ENCODE data around the gene PLCXD3.
"Not testable (repeated sequence)": the region's sequence is repeated elsewhere in the genome, so short reads cannot be mapped to it uniquely, and the experiment has no call there.

PLCXD3 gene

GRCh38 chr5:41338136-41338675 lies 172.2 kb downstream of the PLCXD3 start:
- no peak for DNase-seq

- no peak for DNase-seq
Observed at GRCh38 chr5:41337724-41338123, 172.7 kb downstream of the PLCXD3 start.

- no peak for DNase-seq
Observed at GRCh38 chr5:41337216-41337615, 173.2 kb downstream of the PLCXD3 start.

GRCh38 chr5:41336471-41336870 lies 173.9 kb downstream of the PLCXD3 start:
- DNase-seq = peak; percentile 69

- DNase-seq = no peak
Observed at GRCh38 chr5:41335596-41336181, 174.7 kb downstream of the PLCXD3 start.

GRCh38 chr5:41334758-41335157 lies 175.6 kb downstream of the PLCXD3 start:
- peak; percentile 50 for DNase-seq

GRCh38 chr5:41334221-41334620 lies 176.2 kb downstream of the PLCXD3 start:
- no peak for DNase-seq

GRCh38 chr5:41325074-41325473 lies 185.3 kb downstream of the PLCXD3 start:
- no peak for DNase-seq

- DNase-seq = not testable (repeated sequence)
Observed at GRCh38 chr5:41322826-41323225, 187.6 kb downstream of the PLCXD3 start.

- DNase-seq = no peak
Observed at GRCh38 chr5:41312478-41313060, 197.8 kb downstream of the PLCXD3 start.

GRCh38 chr5:41312066-41312465 lies 198.3 kb downstream of the PLCXD3 start:
- no peak for DNase-seq

GRCh38 chr5:41309275-41309674 lies 201.1 kb downstream of the PLCXD3 start:
- DNase-seq = no peak

- DNase-seq = no peak
Observed at GRCh38 chr5:41306005-41306404, 204.4 kb downstream of the PLCXD3 start.

GRCh38 chr5:41305056-41305455 lies 205.3 kb downstream of the PLCXD3 start:
- no peak for DNase-seq

GRCh38 chr5:41296066-41296465 lies 214.3 kb downstream of the PLCXD3 start:
- DNase-seq = no peak

GRCh38 chr5:41291323-41291722 lies 219.1 kb downstream of the PLCXD3 start:
- no peak for DNase-seq

GRCh38 chr5:41290810-41291209 lies 219.6 kb downstream of the PLCXD3 start:
- DNase-seq = no peak

GRCh38 chr5:41289970-41290464 lies 220.4 kb downstream of the PLCXD3 start:
- DNase-seq = no peak

GRCh38 chr5:41286696-41287095 lies 223.7 kb downstream of the PLCXD3 start:
- no peak for DNase-seq

- no peak for DNase-seq
Observed at GRCh38 chr5:41286165-41286564, 224.2 kb downstream of the PLCXD3 start.

- no peak for DNase-seq
Observed at GRCh38 chr5:41284938-41285337, 225.5 kb downstream of the PLCXD3 start.

- DNase-seq = no peak
Observed at GRCh38 chr5:41281215-41281810, 229.1 kb downstream of the PLCXD3 start.

GRCh38 chr5:41279040-41279439 lies 231.4 kb downstream of the PLCXD3 start:
- no peak for DNase-seq
